Putamen (tissue), 1 donor: Measurements from ENCODE around the gene GLA.

ENCODE experiments used
- DNase-seq: peaks from one replicate; pipeline ENCODE4 v3.0.0-alpha.2; 2016; ENCODE audit warnings: low spot score

Gene GLA

DNA sequence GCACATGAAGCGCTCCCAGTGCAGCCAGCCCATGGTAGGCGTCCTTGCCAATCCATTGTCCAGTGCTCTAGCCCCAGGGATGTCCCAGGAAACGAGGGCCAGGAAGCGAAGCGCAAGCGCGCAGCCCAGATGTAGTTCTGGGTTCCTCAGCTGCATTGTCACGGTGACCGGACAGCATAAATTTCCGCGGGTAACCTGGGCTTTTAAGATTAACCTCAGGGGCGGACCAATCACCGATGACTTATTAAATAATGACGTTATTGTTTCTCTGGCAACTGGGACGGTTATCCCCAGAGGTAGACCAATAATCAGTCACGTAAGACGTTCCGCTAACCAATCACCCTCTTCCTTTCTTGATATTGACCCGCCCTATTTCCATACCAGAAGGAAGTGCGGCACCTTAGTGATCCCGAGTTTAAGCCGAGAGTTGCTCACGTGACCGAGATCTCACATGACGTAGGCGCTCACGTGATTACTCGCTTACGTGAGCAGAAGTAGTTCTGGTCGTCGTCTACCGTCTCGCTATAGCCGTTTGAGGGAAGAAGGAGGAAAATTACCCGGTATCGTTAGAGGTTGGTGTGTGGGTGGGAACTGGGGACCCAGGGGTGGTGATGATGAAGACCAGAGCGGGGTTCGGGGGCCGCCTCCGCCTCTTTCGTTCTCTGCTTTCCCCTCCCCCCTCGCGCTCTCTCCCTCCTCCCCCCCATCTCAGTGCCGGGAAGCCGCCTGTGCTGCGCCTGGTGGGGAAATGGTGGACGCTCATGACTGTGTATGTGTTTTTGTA lies at the start of gene GLA, which contains the start of gene HNRNPH2:
GLA (minus strand) TSS at position 178 of the 784 bp plus-strand sequence; CDS start at position 156, 22 bp downstream.
HNRNPH2 (plus strand) TSS at position 475 of the 784 bp plus-strand sequence. CDS start 3,767 bp downstream, outside the sequence.
- DNase-seq, result peak; percentile 96

- no peak for DNase-seq
Observed at GRCh38 chrX:101452056-101452455, 44.3 kb upstream of the GLA start.

- no peak for DNase-seq
Observed at GRCh38 chrX:101450961-101451360, 43.2 kb upstream of the GLA start.

GRCh38 chrX:101450085-101450484 lies 42.4 kb upstream of the GLA start:
- DNase-seq, result no peak

DNA sequence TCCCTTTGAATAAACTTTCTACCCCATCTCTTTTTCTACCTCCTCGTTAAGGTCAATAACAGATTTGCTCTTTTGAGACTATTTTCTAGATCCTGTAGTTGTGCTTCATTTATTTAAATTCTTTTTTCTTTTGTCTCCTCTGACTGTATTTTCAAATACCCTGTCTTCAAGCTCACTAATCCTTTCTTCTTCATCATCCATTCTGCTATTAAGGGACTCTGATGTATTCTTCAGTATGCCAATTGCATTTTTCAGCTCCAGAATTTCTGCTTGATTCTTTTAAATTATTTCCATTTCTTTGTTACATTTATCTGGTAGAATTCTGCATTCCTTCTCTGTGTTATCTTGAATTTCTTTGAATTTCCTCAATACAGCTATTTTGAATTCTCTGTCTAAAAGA lies 41.6 kb upstream of the GLA start:
- no peak for DNase-seq

DNA sequence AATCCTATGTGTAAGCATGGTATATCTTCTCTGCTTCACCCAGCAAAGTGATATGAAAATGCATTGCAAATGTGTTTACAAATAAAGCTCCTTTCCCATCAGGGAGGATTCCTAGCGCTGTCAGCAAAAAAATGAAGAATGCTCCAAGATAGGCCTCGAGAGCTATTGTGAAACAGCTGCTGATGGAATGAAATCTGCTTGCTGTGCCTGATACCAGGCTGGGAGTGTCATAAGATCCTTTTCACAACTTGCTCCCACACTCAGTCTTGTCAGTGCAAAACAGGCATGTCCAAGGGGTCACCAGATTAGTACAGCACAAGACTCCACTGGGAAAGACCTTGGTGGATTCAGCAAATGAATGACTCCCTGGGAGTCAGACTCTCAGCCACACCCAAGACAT lies 34.4 kb upstream of the GLA start:
- DNase-seq, result no peak

DNA sequence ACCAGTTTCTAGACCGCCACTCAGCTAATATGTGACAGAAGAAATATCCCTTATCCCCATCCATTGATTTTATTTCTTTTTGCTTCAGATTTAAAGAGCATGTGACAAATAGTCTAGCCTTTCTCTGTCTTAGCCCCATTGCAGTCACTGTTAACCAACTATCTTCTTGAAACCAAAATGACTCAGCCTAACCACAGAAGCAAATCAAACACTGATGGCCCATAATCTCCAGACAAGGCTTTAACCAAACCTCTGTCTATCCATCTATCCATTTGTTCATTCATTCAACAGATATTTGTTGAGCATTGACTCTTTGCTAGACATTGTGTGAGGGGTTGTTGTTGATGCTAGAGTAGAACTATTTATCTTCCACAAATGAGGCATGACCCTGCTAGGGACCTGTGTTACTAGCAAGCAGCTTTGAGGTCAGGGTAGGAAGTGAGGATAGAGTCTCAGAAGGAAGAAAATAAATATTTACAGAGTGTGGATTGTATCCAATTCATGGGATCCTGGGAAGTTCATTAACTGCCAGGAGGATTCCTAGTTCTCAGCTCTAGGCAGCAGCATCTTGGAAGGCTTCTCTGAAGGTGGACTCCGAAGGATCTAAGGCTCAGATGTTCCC lies 22.8 kb upstream of the GLA start:
- DNase-seq, result no peak

DNA sequence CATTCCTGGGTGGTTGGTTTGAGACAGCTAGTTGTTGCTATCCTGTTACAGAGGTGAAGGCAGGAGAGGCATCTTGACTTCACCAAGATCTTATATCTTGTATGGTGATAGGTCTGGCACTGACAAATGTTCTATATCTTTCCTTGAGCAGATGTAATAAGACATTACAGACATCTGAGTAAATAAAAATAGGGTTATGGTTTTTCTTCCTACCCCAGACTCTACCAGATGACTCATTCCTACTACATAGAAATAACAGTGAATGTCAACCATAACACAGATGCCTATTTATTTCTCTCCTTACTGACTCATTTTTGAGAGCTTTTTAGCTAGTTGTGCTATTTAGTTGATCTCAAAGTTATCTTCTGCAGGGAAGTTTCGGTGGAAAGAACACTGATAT lies 22.2 kb upstream of the GLA start:
- no peak for DNase-seq

- DNase-seq, result no peak
Observed at GRCh38 chrX:101427954-101428353, 20.2 kb upstream of the GLA start.

- no peak for DNase-seq
Observed at GRCh38 chrX:101419489-101419888, 11.8 kb upstream of the GLA start.

DNA sequence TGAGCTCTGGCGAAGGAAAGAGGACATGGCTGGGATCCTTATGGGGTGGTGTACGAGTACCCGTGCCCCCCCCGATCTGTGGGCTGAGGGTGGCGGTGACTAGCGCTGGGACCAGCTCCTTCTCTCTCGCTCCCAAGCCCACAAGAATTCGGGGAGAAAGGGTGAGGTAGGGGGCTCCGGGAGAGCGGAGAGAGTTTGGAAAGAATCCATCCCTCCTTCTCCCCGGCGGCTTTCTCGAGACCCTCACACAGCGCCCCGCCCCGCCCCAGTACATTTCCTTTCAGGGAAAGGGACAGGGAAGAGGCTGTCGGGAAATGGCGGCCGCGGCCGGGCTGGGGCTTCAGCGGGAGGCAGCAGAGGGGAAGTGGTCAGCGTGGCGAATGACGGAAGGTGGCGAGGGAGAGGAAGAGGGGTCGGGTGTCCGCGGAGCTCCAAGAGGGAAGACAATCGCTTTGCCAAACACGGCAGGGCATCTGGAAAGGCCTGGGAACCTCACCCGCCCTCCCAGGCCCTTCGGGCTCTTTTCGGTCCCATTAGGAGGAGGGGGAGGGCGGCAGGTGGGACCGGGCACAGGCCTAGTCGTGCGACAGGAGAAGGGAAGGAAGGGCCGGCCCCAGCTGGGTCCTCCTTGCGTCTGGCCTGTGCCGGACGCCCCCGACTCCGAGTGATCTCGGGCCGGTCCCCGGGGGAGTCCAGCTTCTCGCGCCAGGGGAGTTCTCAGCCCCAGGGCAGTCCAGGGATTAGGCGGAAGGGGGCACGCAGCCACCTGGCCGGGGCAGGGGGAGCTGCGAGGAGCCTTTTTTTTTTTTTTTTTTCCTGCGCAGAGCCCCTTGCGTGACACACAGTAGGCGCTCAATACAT lies 10.5 kb upstream of the GLA start:
- peak; percentile 39 for DNase-seq

DNA sequence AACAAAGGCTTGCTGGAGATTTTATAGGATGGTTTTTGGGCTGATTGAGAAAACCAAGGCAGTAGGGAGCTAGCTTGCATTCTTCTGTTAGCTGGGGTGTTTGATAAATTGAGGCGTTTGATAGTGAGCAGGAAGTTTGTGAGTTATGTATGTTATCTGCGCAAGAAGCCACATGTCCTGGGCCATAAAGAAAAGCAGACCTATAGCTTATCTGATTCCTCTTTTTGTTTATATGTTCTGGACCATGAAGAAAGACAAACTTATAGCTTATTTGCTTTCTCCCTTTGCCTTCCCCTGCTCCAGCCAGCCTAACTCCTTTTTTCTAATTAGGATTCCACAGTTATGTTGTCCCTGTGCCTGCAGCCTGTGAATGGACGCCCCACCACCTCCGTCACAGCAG lies 9.5 kb upstream of the GLA start:
- no peak for DNase-seq

- DNase-seq, result no peak
Observed at GRCh38 chrX:101416691-101417090, 9.0 kb upstream of the GLA start.

DNA sequence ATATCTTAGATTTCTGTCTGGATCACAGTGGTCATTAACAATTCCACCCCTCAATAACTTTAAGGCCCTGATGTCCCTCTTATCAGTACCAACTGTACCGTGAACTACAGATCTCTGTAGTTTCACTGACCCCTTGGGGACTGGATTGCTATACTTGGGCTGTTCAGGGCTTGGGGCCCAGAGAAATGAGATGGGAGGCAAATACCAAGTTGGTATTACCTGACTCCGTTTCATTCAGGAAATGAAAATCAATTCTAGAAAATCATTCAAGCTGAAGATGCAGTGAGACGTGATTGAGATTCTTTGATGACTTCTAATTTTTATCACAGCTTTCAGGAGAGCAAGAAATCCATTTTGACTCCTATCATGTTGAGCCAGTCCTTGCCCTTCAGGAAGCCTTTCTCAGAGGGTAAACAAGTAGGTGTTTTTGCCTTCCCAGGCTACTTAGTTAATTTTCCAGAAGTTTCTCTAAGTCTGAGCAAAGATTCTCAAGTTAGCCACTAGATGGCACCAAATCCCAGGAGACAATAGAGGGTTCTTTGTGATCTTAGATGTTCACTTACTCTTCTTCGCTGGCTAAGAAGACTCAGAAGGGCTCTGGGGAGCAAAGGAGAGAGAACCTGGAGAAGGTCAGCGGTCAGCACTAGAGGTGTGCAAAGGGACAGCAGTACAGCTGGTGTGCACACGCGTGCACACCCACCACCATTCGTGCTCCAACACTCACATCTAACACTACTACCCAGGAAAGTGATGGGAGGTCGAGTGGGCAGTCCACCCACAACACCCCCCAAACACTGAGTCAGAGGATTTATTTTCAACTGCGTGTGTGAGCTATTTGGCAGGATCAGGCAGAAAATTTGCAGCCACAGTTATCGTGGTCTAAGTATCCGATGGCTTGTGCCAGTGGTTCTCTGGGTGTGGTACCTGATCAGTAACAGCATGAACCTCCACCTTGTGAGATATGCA lies 7.7 kb upstream of the GLA start:
- peak; percentile 69 for DNase-seq

GRCh38 chrX:101411984-101412383 lies 4.3 kb upstream of the GLA start:
- no peak for DNase-seq

DNA sequence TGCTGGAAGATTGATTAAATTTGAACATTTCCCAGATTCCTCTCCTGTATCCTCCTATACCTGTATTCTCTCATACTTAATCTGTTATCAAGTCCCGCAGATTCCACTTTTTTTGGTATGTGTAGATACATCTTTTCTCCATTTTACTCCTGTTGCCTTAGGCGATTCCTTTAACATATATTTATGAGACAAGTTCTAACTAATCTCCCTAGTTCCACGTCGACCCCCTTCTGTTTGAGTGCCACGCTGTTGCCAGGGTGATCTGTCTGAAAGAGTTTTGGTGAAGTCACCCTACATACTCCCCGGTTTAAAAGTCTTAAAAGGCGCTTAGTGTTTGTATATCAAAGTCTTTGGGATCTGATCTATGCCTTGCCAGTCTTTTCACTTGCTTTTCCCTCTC lies 2.7 kb upstream of the GLA start:
- DNase-seq, result no peak

- no peak for DNase-seq
Observed at GRCh38 chrX:101409043-101409442, 1.3 kb upstream of the GLA start.

- DNase-seq, result no peak
Observed at GRCh38 chrX:101408532-101408841, 762 bp upstream of the GLA start.

DNA sequence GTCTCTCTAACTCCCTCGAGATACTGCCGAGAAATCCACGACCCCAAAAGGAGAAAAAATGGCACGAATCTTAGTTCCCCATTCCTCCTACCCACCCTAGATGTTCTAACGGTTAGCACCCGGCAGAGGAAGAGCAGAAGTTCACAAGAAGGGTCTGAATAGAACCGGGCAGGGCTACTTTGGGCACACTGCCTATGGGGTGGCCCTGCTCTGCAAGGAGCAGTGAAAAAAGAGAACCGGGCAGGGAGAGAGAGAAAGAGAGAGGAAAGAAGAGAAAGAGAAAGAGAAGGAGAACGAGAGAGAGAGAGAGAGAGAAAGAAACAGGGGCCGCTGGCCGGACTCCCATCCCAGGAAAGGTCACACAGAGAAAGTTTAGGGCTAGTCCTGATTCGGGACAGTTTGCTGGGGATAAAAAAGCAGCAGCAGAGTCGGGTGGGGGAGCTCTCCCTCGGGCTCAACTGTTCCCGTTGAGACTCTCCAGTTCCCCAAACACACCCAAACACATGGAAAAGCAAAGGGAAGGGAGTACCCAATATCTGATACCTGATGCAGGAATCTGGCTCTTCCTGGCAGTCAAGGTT lies 468 bp downstream of the GLA start:
- DNase-seq, result no peak

- no peak for DNase-seq
Observed at GRCh38 chrX:101399825-101400224, 7.9 kb downstream of the GLA start.

DNA sequence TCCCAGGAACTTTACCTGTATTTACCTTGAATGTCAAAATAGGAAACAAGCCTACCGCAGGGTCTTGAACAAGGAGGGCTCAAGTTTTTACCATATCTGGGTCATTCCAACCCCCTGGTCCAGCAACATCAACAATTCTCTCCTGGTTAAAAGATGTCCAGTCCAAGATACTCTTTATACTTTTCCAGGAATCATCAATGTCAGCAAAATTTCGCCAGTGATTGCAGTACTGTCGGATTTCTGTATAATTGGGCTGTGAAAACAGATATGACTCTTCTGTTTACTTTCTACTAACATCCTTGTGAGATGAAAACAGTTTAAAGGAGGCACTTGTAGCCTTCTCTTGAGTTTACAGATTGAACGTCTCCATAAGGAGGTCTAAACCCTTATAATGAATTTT lies 9.0 kb downstream of the GLA start:
- DNase-seq, result no peak
